EL (cell line): ENCODE results near the gene PAAF1.

ENCODE experiments used
- DNase-seq: peaks from one replicate; pipeline ENCODE4 v3.0.0-alpha.2; 2016

The PAAF1 gene

DNA sequence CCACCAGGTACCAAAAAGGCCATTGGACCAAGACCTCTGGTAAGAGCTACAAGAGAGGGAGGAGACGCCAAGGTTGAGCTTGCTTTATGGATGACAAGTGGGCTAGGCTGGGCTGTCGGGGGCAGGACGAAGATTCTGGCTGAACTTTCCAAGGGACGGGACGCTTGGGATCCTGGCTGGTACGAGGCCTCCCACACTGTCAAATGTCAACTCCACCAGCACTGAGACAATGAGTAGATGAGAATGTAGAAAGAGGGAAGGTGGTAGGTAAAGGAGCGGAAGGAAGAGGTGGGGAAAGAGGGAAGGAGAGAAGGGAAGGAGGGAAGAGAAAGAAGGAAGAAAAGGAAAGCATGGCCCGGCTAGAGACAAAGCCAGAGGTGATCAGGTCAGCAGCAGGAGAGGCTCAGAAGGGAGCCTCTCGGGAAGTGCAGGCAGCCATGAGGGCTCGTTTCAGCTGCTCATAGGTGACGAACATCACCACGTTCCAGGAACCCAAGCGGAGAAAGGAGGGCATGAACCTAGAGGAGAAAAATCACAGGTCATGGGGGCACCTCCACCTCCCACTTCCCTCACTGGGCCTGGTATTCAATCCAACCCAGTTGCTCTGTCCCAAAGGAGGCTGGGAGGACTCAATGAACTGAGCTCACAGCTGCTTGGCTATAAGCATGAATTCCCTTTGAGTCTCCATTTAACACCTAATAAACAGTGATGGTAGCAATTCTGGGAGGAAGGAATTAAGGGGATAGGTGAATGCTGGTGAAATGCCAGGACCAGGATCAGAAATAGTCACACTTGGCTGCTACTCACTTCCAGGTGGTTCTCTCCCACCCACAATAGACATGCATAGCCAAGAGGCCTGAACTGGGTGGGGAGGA is 98.0 kb downstream of the PAAF1 start:
- no peak for DNase-seq

DNA sequence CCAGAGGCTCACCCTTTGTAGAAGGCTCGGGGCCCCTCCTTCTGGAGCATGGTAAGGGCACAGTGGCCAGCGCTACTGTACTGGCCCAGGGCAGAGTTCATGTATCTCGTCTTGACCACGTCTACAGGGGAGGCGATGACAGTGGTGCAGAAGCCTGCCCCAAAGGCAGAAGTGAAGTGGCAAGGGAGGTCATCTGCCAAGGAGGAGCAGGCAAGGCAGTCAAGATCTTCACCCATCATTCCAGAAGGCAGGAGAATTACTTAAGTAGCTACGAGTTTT is 98.6 kb downstream of the PAAF1 start:
- no peak for DNase-seq

DNA sequence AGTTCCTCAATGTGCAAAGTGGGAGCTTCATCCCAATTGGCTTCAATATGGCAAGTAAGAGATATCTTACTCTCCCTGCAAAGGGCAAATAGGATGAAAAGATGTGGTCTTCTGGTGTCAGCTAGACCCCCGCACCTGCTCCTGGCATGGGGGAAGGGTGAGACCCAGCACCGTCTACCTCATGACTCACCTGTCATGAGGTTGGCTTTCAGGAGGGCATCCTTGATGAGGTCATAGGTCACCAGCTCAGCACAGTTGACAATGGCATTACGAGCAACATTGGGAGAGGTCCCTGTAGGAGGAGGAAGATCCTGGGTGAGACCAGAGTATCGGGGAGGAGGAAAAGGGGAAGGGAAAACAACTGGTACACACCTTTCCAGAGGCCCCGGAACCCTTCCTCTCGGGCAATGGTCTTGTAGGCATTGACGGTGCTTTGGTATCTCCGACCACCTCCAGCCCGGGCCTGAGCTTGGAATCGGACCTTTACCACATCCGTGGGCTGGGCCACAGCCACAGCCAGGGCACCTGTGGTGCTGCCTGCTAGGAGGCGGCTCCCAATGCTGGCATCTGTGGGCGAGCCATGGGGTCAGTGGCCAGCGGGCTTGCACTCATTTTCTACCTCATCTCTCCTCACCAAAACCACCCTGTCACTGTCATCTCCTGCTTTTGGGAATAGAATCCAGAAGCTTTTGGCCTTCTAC is 99.8 kb downstream of the PAAF1 start:
- no peak for DNase-seq

DNA sequence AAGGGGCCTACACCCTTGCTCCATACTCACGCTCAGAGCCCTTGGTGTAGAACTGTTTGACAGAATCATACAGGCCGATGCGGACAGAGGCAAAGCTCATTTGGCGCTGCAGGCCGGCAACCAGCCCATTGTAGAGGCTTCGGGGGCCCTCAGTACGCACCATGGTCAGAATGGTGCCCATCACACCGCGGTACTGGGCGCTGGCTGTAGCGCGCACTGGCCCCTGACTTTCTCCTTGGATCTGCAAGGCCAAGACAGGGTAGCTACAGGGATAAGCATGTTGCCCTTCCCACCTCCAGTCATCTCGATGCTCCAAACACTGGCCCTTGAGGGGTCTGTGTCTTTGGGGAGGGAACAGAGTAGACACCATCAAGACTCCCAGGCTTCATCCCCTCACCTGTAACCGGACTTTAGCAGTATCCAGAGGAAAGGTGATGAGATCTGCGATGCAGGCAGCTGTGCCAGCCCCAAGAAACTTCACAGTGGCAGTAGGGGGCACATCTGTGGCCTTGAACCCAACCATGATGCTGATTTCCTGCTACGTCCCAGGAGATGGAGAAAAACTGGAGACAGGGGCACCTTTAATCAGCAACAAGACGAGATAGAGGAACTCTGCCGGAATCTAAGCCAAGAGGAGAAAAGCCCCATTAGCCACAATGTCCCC is 101.2 kb downstream of the PAAF1 start:
- no peak for DNase-seq

DNA sequence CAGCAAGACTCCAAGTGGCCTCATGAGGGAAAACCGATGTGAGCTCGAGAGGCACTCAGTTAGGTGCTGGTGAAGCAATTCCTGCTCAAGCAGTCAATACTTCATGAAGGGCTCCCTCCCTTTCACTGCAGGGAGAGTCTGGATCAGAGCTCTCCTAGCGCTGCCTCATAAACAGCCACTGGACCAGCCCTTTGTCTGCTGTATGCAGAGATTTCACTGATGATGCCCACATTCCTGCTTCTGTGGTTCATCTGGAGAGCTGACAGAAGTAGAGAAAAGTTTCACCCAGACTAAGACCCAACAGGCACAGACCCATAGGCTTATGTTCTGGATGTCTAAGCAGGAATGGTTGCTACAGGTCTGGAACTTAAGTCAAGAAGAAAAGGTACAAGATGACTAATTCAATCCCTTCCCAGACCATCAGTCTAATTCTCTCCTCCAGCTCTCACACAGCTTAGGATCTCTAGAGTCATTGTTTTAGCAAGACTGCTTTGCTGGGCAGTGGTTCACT is 101.8 kb downstream of the PAAF1 start:
- no peak for DNase-seq

DNA sequence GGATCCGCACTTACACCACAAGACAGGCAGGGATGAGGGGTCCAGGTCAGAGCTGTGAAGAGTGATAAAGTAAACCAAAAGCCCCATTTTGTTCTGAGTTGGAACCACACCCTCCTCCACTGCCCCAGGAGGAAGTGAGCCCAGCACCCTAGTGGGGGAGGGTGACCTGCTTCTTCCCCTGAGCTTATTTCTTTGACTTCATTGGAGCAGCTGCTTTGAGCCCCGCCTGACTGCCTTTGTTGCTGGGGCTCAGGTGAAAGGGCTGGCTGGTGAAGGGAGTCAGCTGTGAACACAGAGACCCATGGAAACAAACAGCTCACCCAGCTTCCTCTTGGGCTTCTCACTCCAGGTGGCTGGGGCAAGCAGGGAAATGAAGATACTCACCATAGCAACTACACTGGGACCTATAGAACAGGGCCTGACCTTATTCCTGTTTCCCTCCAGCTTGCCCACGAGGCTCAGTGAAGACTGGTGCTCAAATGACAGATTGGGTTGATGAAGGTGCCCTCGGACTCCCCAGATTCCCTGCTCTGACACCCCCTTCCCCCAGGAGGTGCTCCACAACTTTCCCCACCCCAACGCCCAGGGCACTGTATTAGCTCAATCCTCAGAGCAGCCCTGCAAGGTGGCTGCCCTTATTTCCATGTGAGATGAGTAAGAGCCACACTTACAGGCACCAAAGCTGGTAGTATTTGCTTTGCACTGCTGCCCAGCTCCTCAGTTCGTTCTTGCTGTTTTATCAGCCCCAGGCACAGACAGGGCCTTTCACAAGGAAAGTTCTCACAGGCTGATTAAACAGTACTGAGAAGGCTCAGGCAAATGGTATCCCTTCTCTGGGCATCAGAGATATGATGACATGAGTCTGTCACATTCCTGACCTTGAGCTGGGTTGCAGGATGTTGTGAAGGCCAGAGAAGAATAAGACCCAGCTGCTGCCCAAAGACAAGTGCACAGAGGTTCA is 103.5 kb downstream of the PAAF1 start:
- DNase-seq: peak; percentile 26
